KMS-11 (cell line): Measurements from ENCODE around the gene GALNT9.

Source experiments
- H2AFZ ChIP-seq: fragments of 200-600 bp; sonication (generic); 2 replicates; pipeline ENCODE4 v1.6.1; 2016; ENCODE audit warnings: antibody characterized with exemption, mixed run types, low read depth
- H3K27ac ChIP-seq: fragments of 200-600 bp; sonication (generic); 2 replicates; pipeline ENCODE4 v1.6.1; 2016; ENCODE audit warnings: mild to moderate bottlenecking, mixed run types
- H3K27me3 ChIP-seq: fragments of 200-600 bp; sonication (generic); 2 replicates; pipeline ENCODE4 v1.6.1; 2017; ENCODE audit warnings: mild to moderate bottlenecking, low read depth, mixed run types, moderate library complexity; ENCODE audit not compliant: insufficient read depth
- H3K36me3 ChIP-seq: fragments of 200-600 bp; sonication (generic); 2 replicates; pipeline ENCODE4 v1.6.1; 2017; ENCODE audit warnings: mild to moderate bottlenecking, mixed run types; ENCODE audit not compliant: insufficient read depth
- H3K4me1 ChIP-seq: fragments of 200-600 bp; sonication (generic); 2 replicates; pipeline ENCODE4 v1.6.1; 2016; ENCODE audit warnings: mild to moderate bottlenecking, low read depth, mixed run types; ENCODE audit not compliant: poor library complexity, severe bottlenecking
- H3K4me2 ChIP-seq: fragments of 200-600 bp; sonication (generic); 2 replicates; pipeline ENCODE4 v1.7.0; 2016; ENCODE audit warnings: mild to moderate bottlenecking, mixed run types
- H3K4me3 ChIP-seq: fragments of 200-600 bp; sonication (generic); IDR thresholded peaks from 2 replicates; pipeline ENCODE4 v1.6.1; 2017; ENCODE audit warnings: low read depth, low read length, mixed read lengths; ENCODE audit not compliant: insufficient read depth
- H3K79me2 ChIP-seq: fragments of 200-600 bp; sonication (generic); 2 replicates; pipeline ENCODE4 v1.6.1; 2016; ENCODE audit warnings: low read depth, mixed run types; ENCODE audit not compliant: insufficient read depth
- H3K9ac ChIP-seq: fragments of 200-600 bp; sonication (generic); 2 replicates; pipeline ENCODE4 v1.6.1; 2016; ENCODE audit warnings: mild to moderate bottlenecking, mixed run types
- H4K20me1 ChIP-seq: fragments of 200-600 bp; sonication (generic); 2 replicates; pipeline ENCODE4 v1.6.1; 2016; ENCODE audit warnings: mild to moderate bottlenecking, mixed run types; ENCODE audit not compliant: insufficient read depth
- CTCF ChIP-seq: fragments of 200-600 bp; sonication (generic); conservative IDR thresholded peaks from 2 replicates; pipeline ENCODE4 v1.6.1; 2017; ENCODE audit warnings: low read depth, mild to moderate bottlenecking, antibody characterized with exemption, low read length, moderate library complexity, mixed read lengths

GALNT9 gene

GRCh38 chr12:132285991-132286681, 43.3 kb downstream of the GALNT9 start:
- Histone ChIP-seq H3K9ac (no peak overlapping the region), H2AFZ (no peak overlapping the region), H3K36me3 (no peaks in the 10 kb centered on the region), H3K4me1 (no peaks in the 10 kb centered on the region), H4K20me1 (no peaks in the 10 kb centered on the region), H3K4me3 (no peak overlapping the region), H3K4me2 (no peak overlapping the region), H3K27me3 (peaks cover 3% of the 10 kb centered on the region; the same call in 1 of the 2 replicates), H3K79me2 (no peaks in the 10 kb centered on the region), H3K27ac (no peak overlapping the region)
- TF ChIP-seq CTCF = no peak

- no peaks in the 10 kb centered on the region for H3K36me3 ChIP-seq
- H3K27ac ChIP-seq = no peak overlapping the region
- peaks cover 3% of the 10 kb centered on the region; the same call in 1 of the 2 replicates for H3K27me3 ChIP-seq
- no peak overlapping the region for H3K9ac ChIP-seq
- no peaks in the 10 kb centered on the region for H3K79me2 ChIP-seq
- H2AFZ ChIP-seq = no peak overlapping the region
- no peaks in the 10 kb centered on the region for H4K20me1 ChIP-seq
- no peak for TF ChIP-seq CTCF
- no peak overlapping the region for H3K4me2 ChIP-seq
- H3K4me1 ChIP-seq = no peaks in the 10 kb centered on the region
- no peak overlapping the region for H3K4me3 ChIP-seq
These were observed 44.3 kb downstream of the GALNT9 start for GRCh38 chr12:132284827-132285741.

DNA sequence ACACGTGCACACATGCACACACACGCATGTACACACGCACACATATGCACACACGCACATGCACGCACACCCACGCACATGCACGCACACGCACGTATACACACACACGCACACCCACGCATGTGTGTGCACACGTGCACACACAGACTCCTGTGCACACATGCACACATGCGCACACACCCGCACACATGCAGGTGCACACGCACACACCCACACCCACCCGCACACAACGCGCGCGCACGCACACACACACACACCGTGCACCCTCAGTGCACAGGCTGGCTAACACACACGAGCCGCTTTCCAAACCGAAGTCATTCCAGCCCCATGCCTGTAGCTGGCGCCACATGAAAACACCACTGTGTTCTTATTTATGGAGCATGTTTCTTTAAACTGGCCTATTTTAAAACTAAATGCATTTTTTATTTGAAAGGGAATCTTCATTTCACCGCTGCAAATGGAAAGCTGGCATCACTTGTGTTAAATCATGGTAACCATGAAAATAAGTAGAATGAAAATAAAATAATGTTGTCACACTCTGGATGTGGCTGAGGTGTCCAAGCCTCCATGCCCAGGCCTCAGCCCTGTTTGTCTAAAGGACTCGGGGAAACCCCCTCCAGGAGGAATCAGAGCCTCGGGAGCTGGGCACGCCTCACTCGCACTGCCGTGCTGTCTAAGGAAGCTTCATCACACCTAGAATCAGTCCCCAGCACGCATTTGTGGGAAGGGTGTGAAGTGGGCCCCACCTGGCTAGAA, 45.1 kb downstream of the GALNT9 start:
- no peaks in the 10 kb centered on the region for H3K4me1 ChIP-seq
- H3K79me2 ChIP-seq = no peaks in the 10 kb centered on the region
- H2AFZ ChIP-seq = no peak overlapping the region
- no peak overlapping the region for H3K9ac ChIP-seq
- no peak overlapping the region for H3K27ac ChIP-seq
- no peak for TF ChIP-seq CTCF
- H3K27me3 ChIP-seq = peaks cover 3% of the 10 kb centered on the region; the same call in 1 of the 2 replicates
- no peaks in the 10 kb centered on the region for H4K20me1 ChIP-seq
- no peaks in the 10 kb centered on the region for H3K36me3 ChIP-seq
- H3K4me2 ChIP-seq = no peak overlapping the region
- H3K4me3 ChIP-seq = no peak overlapping the region

- no peak overlapping the region for H3K27ac ChIP-seq
- H3K27me3 ChIP-seq = peaks cover 3% of the 10 kb centered on the region; the same call in 1 of the 2 replicates
- H3K4me1 ChIP-seq = no peaks in the 10 kb centered on the region
- H2AFZ ChIP-seq = no peak overlapping the region
- no peak overlapping the region for H3K9ac ChIP-seq
- no peaks in the 10 kb centered on the region for H3K36me3 ChIP-seq
- no peak overlapping the region for H3K4me3 ChIP-seq
- H3K79me2 ChIP-seq = no peaks in the 10 kb centered on the region
- no peak overlapping the region for H3K4me2 ChIP-seq
- H4K20me1 ChIP-seq = no peaks in the 10 kb centered on the region
- no peak for TF ChIP-seq CTCF
These were observed 46.2 kb downstream of the GALNT9 start for GRCh38 chr12:132282950-132283771.
